Left lung (tissue), 10 donors: ENCODE data around the gene RNF141. TPM values are rescaled to one million over a fixed set of nuclear protein-coding genes. Genes with fewer than 3 reads are reported as not detected.

Experiments used
- ATAC-seq: fragments of 200-7000 bp; cut with Tn5 transposase; one replicate; pipeline ENCODE4 v1.9.1; 2020; ENCODE audit warnings: moderate library complexity
- DNase-seq, 4 donors: peaks; one replicate each; pipeline ENCODE4 v3.0.0-alpha.2; 2013 to 2020
- H3K27ac ChIP-seq, 2 donors: fragments of 200-600 bp; sonication (generic) in 1 of 2; one replicate each; pipeline versions ENCODE4 v1.5.0 to v1.8.0; 2020 to 2021
- H3K27me3 ChIP-seq, 2 donors: fragments of 200-600 bp; sonication (generic) in 1 of 2; one replicate each; pipeline versions ENCODE4 v1.5.0 to v1.8.0; 2020 to 2021
- H3K36me3 ChIP-seq, 2 donors: fragments of 200-600 bp; sonication (generic) in 1 of 2; one replicate each; pipeline versions ENCODE4 v1.5.0 to v1.8.0; 2020 to 2021
- H3K4me1 ChIP-seq, 2 donors: fragments of 200-600 bp; one replicate each; pipeline ENCODE4 v1.8.0; 2021
- H3K4me3 ChIP-seq, 2 donors: fragments of 200-600 bp; sonication (generic) in 1 of 2; one replicate each; pipeline versions ENCODE4 v1.5.0 to v1.8.0; 2020 to 2021; ENCODE audit warnings: mild to moderate bottlenecking in 1 of 2
- H3K9me3 ChIP-seq, 2 donors: fragments of 200-600 bp; sonication (generic) in 1 of 2; one replicate each; pipeline versions ENCODE4 v1.5.0 to v1.8.0; 2020 to 2021
- CTCF ChIP-seq, 2 donors: fragments of 200-600 bp; sonication (generic) in 1 of 2; IDR thresholded peaks; one replicate each; pipeline versions ENCODE4 v1.5.0 to v1.8.0; 2021; ENCODE audit warnings: antibody characterized with exemption in 2 of 2
- intact Hi-C, 2 donors: fragments of 100-400 bp; cut with DNase I; formaldehyde crosslinking; loops; one replicate each; pipeline versions ENCODE4 v1.11.2 to v1.14.2; 2022
- polyA plus RNA-seq, 6 donors: library from polyadenylated mRNA; unstranded; fragments of 120-200 nt; gene quantifications; one replicate each; pipeline ENCODE4 v1.2.1, GENCODE V29; 2013; ENCODE audit not compliant: insufficient read length in 6 of 6
- total RNA-seq, 2 donors: library from RNA; stranded (reverse); fragmentation: NEBNext Ultra II Directional; extraction: Animal tissue kit (Norgen Biotek cat#: 25700); gene quantifications; one replicate each; pipeline ENCODE4 v1.2.1, GENCODE V29; 2021
- donor health status: DM: no; HTN: yes; CAD: no.
- donor health status: DM: no; HTN: no; CAD: no.

Gene RNF141
- total and polyA plus RNA-seq, 8 donors = 30.4 to 74.7 (median 34.6) TPM

GRCh38 chr11:10528121-10528520 lies 12.9 kb downstream of the RNF141 start:
- intact Hi-C loops = loop anchor here in 1 of 2 donors (10.0 kb wide), 1 partner anchor 127 kb away; no protein-coding TSS in a partner anchor
- peaks cover 0 to 8% of the 10 kb centered on the region in 2 donors for H3K4me1 ChIP-seq
- no peak overlapping the region for H3K4me3 ChIP-seq
- ATAC-seq (no peak), DNase-seq (no peak)
- TF ChIP-seq CTCF (IDR thresholded peaks at IDR 0.05) = no peak
- no peaks in the 10 kb centered on the region for H3K9me3 ChIP-seq
- H3K27me3 ChIP-seq = no peaks in the 10 kb centered on the region
- peaks cover 0 to 75% of the 10 kb centered on the region in 2 donors for H3K36me3 ChIP-seq
- H3K27ac ChIP-seq = no peak overlapping the region

GRCh38 chr11:10526974-10527918 lies 13.7 kb downstream of the RNF141 start:
- ATAC-seq = no peak

GRCh38 chr11:10524471-10524870 lies 16.5 kb downstream of the RNF141 start:
- Histone ChIP-seq H3K27ac (no peak overlapping the region), H3K9me3 (no peaks in the 10 kb centered on the region), H3K4me3 (no peak overlapping the region), H3K36me3 (peaks cover 0 to 80% of the 10 kb centered on the region in 2 donors), H3K27me3 (no peaks in the 10 kb centered on the region), H3K4me1 (peaks cover 0 to 17% of the 10 kb centered on the region in 2 donors)
- intact Hi-C loops = loop anchor here in 1 of 2 donors (10.0 kb wide), 1 partner anchor 130 kb away; no protein-coding TSS in a partner anchor
- TF ChIP-seq CTCF (IDR thresholded peaks at IDR 0.05) = no peak
- ATAC-seq = no peak
- peak in 1 of 4 donors; percentile 9 for DNase-seq

More at GRCh38 chr11:10526974-10527918, 13.7 kb downstream of the RNF141 start:
- no peak overlapping the region for H3K4me3 ChIP-seq
- H3K4me1 ChIP-seq = peaks cover 0 to 14% of the 10 kb centered on the region in 2 donors
- no peak overlapping the region for H3K27ac ChIP-seq
- no peak for DNase-seq
- intact Hi-C loops = loop anchor here in 1 of 2 donors (10.0 kb wide), 1 partner anchor 128 kb away; no protein-coding TSS in a partner anchor
- H3K27me3 ChIP-seq = no peaks in the 10 kb centered on the region
- TF ChIP-seq CTCF (IDR thresholded peaks at IDR 0.05) = no peak
- no peaks in the 10 kb centered on the region for H3K9me3 ChIP-seq
- peaks cover 0 to 79% of the 10 kb centered on the region in 2 donors for H3K36me3 ChIP-seq

- no peak for TF ChIP-seq CTCF (IDR thresholded peaks at IDR 0.05)
- intact Hi-C loops = loop anchor here in 1 of 2 donors (10.0 kb wide), 1 partner anchor 132 kb away; no protein-coding TSS in a partner anchor
- ATAC-seq (no peak), DNase-seq (no peak)
- Histone ChIP-seq H3K27ac (peak overlapping the region in 1 of 2 donors; percentile 30), H3K27me3 (no peaks in the 10 kb centered on the region), H3K4me1 (peaks cover 0 to 17% of the 10 kb centered on the region in 2 donors), H3K36me3 (peaks cover 3 to 78% of the 10 kb centered on the region in 2 donors), H3K4me3 (no peak overlapping the region), H3K9me3 (no peaks in the 10 kb centered on the region)
These were observed 18.1 kb downstream of the RNF141 start for GRCh38 chr11:10522921-10523320.

- DNase-seq (no peak), ATAC-seq (no peak)
- H3K4me1 ChIP-seq = peaks cover 0 to 14% of the 10 kb centered on the region in 2 donors
- peaks cover 5 to 79% of the 10 kb centered on the region in 2 donors for H3K36me3 ChIP-seq
- H3K27ac ChIP-seq = peak overlapping the region in 1 of 2 donors; percentile 30
- no peak for TF ChIP-seq CTCF (IDR thresholded peaks at IDR 0.05)
- intact Hi-C loops = loop anchor here in 1 of 2 donors (10.0 kb wide), 1 partner anchor 133 kb away; no protein-coding TSS in a partner anchor
- no peaks in the 10 kb centered on the region for H3K9me3 ChIP-seq
- no peaks in the 10 kb centered on the region for H3K27me3 ChIP-seq
- H3K4me3 ChIP-seq = no peak overlapping the region
These were observed 18.7 kb downstream of the RNF141 start for GRCh38 chr11:10522276-10522675.
